Measurements from ENCODE around the gene ALPP. TPM values are rescaled to one million over a fixed set of nuclear protein-coding genes. Genes with fewer than 3 reads are reported as not detected.

The ALPP gene
- polyA plus RNA-seq, 1 of the 3 experiments (the other 2 are of a cell fraction): not detected

DNA sequence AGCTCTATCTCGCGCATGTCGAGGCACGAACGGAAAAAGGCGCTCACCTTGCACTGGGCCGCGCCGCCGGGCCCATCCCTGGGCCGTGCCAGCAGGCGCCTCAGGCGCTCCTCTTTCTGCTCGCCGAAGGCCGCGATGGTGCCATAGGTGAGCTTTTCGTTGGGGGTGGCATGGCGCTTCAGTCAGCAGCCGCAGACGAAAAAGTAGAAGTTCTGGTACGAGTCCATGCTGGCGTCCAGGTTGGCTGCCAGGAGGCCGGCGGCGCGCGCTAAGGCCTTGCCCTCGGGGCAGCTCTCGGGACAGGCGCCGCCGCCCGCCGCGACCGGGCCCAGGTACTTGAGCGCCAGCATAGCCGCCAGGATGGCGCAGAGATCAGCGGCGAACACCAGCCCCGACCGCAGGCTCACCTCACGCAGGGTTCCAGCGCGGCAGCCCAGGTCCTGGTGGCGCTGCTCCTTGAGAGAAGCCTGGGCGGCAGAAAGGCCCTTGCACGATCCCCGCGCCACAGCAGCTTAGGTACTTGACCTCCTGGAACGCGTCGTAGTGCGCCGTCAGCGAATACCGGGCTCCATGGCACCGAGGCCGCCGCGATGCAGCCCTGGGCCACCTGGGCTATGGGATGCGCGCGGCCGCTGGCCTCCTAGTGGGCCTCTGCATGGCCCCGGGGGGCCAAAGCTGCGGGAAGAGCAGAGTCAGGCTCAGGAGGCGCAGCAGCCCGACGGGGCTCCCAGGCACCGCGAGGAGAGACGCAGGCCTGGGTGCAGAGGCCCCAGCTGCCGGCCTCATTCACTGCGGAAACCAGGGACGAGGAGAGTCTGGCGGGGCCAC lies 40.9 kb downstream of the ALPP start:
- TF ChIP-seq, protein P1, sequence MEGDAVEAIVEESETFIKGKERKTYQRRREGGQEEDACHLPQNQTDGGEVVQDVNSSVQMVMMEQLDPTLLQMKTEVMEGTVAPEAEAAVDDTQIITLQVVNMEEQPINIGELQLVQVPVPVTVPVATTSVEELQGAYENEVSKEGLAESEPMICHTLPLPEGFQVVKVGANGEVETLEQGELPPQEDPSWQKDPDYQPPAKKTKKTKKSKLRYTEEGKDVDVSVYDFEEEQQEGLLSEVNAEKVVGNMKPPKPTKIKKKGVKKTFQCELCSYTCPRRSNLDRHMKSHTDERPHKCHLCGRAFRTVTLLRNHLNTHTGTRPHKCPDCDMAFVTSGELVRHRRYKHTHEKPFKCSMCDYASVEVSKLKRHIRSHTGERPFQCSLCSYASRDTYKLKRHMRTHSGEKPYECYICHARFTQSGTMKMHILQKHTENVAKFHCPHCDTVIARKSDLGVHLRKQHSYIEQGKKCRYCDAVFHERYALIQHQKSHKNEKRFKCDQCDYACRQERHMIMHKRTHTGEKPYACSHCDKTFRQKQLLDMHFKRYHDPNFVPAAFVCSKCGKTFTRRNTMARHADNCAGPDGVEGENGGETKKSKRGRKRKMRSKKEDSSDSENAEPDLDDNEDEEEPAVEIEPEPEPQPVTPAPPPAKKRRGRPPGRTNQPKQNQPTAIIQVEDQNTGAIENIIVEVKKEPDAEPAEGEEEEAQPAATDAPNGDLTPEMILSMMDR (IDR thresholded peaks at IDR 0.05): no peak
- Histone ChIP-seq H3K9me2 (no peaks in the 10 kb centered on the region), H3K4me2 (no peak overlapping the region), H3K36me3 (replicated peaks in 1 of 2; ENCODE audit: control insufficient read depth in 1 of 2, insufficient read depth in 2 of 2, low read length in 1 of 2) (no peaks in the 10 kb centered on the region), H2AFZ (ENCODE audit: low read depth) (no peak overlapping the region), H3K9ac (no peak overlapping the region), H3F3A (replicated peaks; ENCODE audit: insufficient read depth) (no peaks in the 10 kb centered on the region), H3K4me3 (ENCODE audit: low read depth in 2 of 2, low read length in 1 of 2) (no peak overlapping the region; a peak in 1 of 4 replicates), H4K20me1 (ENCODE audit: insufficient read depth) (no peaks in the 10 kb centered on the region), H3K27ac (ENCODE audit: low read depth in 2 of 2, low read length in 1 of 2) (no peak overlapping the region), H3K9me3 (no peaks in the 10 kb centered on the region), H3K4me1 (ENCODE audit: control insufficient read depth in 1 of 2, insufficient read depth in 2 of 2, low read depth in 1 of 2, low read length in 1 of 2) (no peaks in the 10 kb centered on the region; a peak in 1 of 4 replicates), H3K27me3 (ENCODE audit: insufficient read depth) (peaks cover 75% of the 10 kb centered on the region), H3K79me2 (ENCODE audit: insufficient read depth) (no peaks in the 10 kb centered on the region)
- ChIA-PET POLR2A (no interaction called here), CTCF (interaction anchor here (1.3 kb wide), 1 partner anchor 79 kb away, joined by 3 read pairs; no protein-coding TSS in a partner anchor)
- WGBS (ENCODE audit: low lambda C conversion rate): 34% methylated on average over 29 of the region's 79 CpGs
- peak; percentile 40 for DNase-seq

DNA sequence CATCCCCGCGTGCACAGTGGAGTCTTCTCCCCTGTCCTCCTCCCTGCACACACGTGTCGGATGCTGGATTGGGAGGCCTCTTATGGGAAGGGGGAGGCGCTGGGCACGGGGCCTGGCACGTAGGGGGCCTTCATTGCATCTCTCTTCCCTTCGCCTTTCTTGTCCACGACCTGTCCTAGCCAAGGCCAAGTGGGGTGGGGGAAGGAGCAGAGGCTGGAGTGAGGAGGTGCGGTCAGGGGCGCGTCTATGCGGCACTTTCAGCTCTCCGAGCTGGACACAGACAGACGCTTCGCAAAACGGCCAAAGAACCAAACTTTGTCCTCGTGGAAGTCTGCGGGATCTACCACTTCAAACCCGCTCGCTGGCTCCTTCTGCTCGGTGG lies 41.5 kb downstream of the ALPP start:
- Histone ChIP-seq H3K27me3 (ENCODE audit: insufficient read depth) (peaks cover 74% of the 10 kb centered on the region), H2AFZ (ENCODE audit: low read depth) (no peak overlapping the region), H3K4me3 (ENCODE audit: low read depth in 2 of 2, low read length in 1 of 2) (no peak overlapping the region), H3K9ac (no peak overlapping the region), H3K9me2 (no peaks in the 10 kb centered on the region), H3K9me3 (no peaks in the 10 kb centered on the region), H3K36me3 (replicated peaks in 1 of 2; ENCODE audit: control insufficient read depth in 1 of 2, insufficient read depth in 2 of 2, low read length in 1 of 2) (no peaks in the 10 kb centered on the region), H3K4me1 (ENCODE audit: control insufficient read depth in 1 of 2, insufficient read depth in 2 of 2, low read depth in 1 of 2, low read length in 1 of 2) (no peaks in the 10 kb centered on the region; a peak in 1 of 4 replicates), H3K4me2 (no peak overlapping the region), H3K79me2 (ENCODE audit: insufficient read depth) (no peaks in the 10 kb centered on the region), H3F3A (replicated peaks; ENCODE audit: insufficient read depth) (no peaks in the 10 kb centered on the region), H4K20me1 (ENCODE audit: insufficient read depth) (no peaks in the 10 kb centered on the region), H3K27ac (ENCODE audit: low read depth in 2 of 2, low read length in 1 of 2) (no peak overlapping the region)
- WGBS (ENCODE audit: low lambda C conversion rate): 33% methylated on average over 14 of the region's 22 CpGs
- CTCF ChIA-PET: interaction anchor here (1.3 kb wide), 1 partner anchor 80 kb away, joined by 3 read pairs; no protein-coding TSS in a partner anchor
- TF ChIP-seq ZBTB33 (IDR thresholded peaks at IDR 0.05; ENCODE audit: borderline replicate concordance, low read depth): no peak
- TF ChIP-seq, protein P2, sequence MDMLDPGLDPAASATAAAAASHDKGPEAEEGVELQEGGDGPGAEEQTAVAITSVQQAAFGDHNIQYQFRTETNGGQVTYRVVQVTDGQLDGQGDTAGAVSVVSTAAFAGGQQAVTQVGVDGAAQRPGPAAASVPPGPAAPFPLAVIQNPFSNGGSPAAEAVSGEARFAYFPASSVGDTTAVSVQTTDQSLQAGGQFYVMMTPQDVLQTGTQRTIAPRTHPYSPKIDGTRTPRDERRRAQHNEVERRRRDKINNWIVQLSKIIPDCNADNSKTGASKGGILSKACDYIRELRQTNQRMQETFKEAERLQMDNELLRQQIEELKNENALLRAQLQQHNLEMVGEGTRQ (IDR thresholded peaks at IDR 0.05; ENCODE audit: borderline replicate concordance, low read depth, low read length): no peak
- no peak for TF ChIP-seq ELF1 (IDR thresholded peaks at IDR 0.05)
- no peak for TF ChIP-seq IRF3 (IDR thresholded peaks at IDR 0.05; ENCODE audit: low read depth, low read length)
- no peak for TF ChIP-seq MXI1 (IDR thresholded peaks at IDR 0.05; ENCODE audit: low read depth, low read length)
- TF ChIP-seq GABPA (IDR thresholded peaks at IDR 0.05; ENCODE audit: low read depth): no peak
- no peak for DNase-seq
- POLR2A ChIA-PET: no interaction called here
